ENCODE data around the gene TRUB1.

DNA sequence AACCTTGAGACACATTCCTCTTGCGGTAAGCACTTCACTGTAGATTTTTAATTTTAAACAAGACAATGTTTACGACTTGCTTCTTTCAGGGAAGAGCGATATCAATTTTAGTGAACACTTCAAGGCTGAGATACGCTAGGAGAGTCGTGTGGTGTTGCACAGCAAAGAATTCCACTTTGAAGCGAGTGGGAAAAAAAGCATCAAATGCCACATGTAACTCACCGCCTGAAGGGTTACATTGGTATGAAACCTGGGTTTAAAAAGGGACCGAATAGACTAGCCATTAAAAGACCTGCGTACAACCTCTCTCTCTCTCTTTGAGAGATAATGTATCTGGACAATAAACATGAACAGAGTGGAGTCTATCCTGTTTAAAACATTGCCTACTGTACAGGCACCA lies 86.4 kb downstream of the TRUB1 start:
- TF ChIP-seq POLR2A (IDR thresholded peaks at IDR 0.05): no peak
- TF ChIP-seq, protein P1, sequence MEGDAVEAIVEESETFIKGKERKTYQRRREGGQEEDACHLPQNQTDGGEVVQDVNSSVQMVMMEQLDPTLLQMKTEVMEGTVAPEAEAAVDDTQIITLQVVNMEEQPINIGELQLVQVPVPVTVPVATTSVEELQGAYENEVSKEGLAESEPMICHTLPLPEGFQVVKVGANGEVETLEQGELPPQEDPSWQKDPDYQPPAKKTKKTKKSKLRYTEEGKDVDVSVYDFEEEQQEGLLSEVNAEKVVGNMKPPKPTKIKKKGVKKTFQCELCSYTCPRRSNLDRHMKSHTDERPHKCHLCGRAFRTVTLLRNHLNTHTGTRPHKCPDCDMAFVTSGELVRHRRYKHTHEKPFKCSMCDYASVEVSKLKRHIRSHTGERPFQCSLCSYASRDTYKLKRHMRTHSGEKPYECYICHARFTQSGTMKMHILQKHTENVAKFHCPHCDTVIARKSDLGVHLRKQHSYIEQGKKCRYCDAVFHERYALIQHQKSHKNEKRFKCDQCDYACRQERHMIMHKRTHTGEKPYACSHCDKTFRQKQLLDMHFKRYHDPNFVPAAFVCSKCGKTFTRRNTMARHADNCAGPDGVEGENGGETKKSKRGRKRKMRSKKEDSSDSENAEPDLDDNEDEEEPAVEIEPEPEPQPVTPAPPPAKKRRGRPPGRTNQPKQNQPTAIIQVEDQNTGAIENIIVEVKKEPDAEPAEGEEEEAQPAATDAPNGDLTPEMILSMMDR (IDR thresholded peaks at IDR 0.05): no peak
